SK-N-SH (cell line): ENCODE measurements around the gene HSDL1. TPM values are rescaled to one million over a fixed set of nuclear protein-coding genes. Genes with fewer than 3 reads are reported as not detected.

Experiments used
- CTCF ChIA-PET: fragments of 300-600, 350-600 bp; formaldehyde crosslinking; extraction: SDS; loops from one replicate; lab custom pipeline; 2021; lab: Yijun Ruan, JAX
- POLR2A ChIA-PET: fragments of 350-600 bp; sonication (Branson Sonifier 250); formaldehyde crosslinking; extraction: SDS; loops from one replicate; lab custom pipeline; 2020; ENCODE audit warnings: antibody characterized with exemption, inconsistent platforms; lab: Yijun Ruan, JAX
- DNase-seq: peaks from one replicate; pipeline ENCODE4 v3.0.0; 2012
- H2AFZ ChIP-seq: fragments of 200-600 bp; sonication (generic); 2 replicates; pipeline ENCODE4 v1.8.1; 2016; ENCODE audit warnings: antibody characterized with exemption, mild to moderate bottlenecking, low read depth
- H3F3A ChIP-seq: fragments of 200-600 bp; sonication (generic); replicated peaks from 2 replicates; pipeline ENCODE3; 2016; ENCODE audit warnings: antibody characterized with exemption, mild to moderate bottlenecking; ENCODE audit not compliant: insufficient read depth
- H3K27ac ChIP-seq, 2 experiments: fragments of 200-500 bp in 1 of 2; fragments of 200-600 bp in 1 of 2; sonication (Bioruptor generic) in 1 of 2; sonication (generic), shearing (Covaris generic) in 1 of 2; 2 replicates each; pipeline versions ENCODE4 v1.5.1 to v1.6.1; 2014 to 2016; ENCODE audit warnings: low read depth in 2 of 2, inconsistent platforms in 1 of 2, low read length in 1 of 2, mild to moderate bottlenecking in 1 of 2, mixed read lengths in 1 of 2
- H3K27me3 ChIP-seq: fragments of 200-600 bp; sonication (generic), shearing (Covaris generic); 2 replicates; pipeline ENCODE4 v1.6.1; 2016; ENCODE audit warnings: mixed run types; ENCODE audit not compliant: insufficient read depth
- H3K36me3 ChIP-seq, 2 experiments: fragments of 200-500 bp in 1 of 2; fragments of 200-600 bp in 1 of 2; sonication (Bioruptor generic) in 1 of 2; sonication (generic) in 1 of 2; replicated peaks in 1 of 2; 2 replicates each; pipeline versions ENCODE3 to v1.5.1; 2014 to 2016; ENCODE audit warnings: low read length in 1 of 2, mild to moderate bottlenecking in 1 of 2; ENCODE audit not compliant: insufficient read depth in 2 of 2, control insufficient read depth in 1 of 2
- H3K4me1 ChIP-seq, 2 experiments: fragments of 200-500 bp in 1 of 2; fragments of 200-600 bp in 1 of 2; sonication (Bioruptor generic) in 1 of 2; sonication (generic), shearing (Covaris generic) in 1 of 2; 2 replicates each; pipeline versions ENCODE4 v1.5.1 to v1.6.1; 2014 to 2016; ENCODE audit warnings: low read depth in 1 of 2, low read length in 1 of 2, mixed run types in 1 of 2; ENCODE audit not compliant: insufficient read depth in 2 of 2, control insufficient read depth in 1 of 2
- H3K4me2 ChIP-seq: fragments of 200-600 bp; sonication (generic), shearing (Covaris generic); 2 replicates; pipeline ENCODE4 v1.6.1; 2017; ENCODE audit warnings: mixed run types
- H3K4me3 ChIP-seq, 2 experiments: fragments of 200-500 bp in 1 of 2; fragments of 200-600 bp in 1 of 2; sonication (Bioruptor generic) in 1 of 2; sonication (generic), shearing (Covaris generic) in 1 of 2; 2 replicates each; pipeline versions ENCODE4 v1.5.1 to v1.8.1; 2014 to 2016; ENCODE audit warnings: low read depth in 2 of 2, inconsistent platforms in 1 of 2, low read length in 1 of 2, mild to moderate bottlenecking in 1 of 2, mixed read lengths in 1 of 2, moderate library complexity in 1 of 2
- H3K79me2 ChIP-seq: fragments of 200-600 bp; sonication (generic); 2 replicates; pipeline ENCODE4 v1.8.1; 2017; ENCODE audit warnings: mild to moderate bottlenecking; ENCODE audit not compliant: insufficient read depth
- H3K9ac ChIP-seq: fragments of 200-600 bp; sonication (generic); 2 replicates; pipeline ENCODE4 v1.6.1; 2017; ENCODE audit warnings: mixed run types
- H3K9me2 ChIP-seq: fragments of 200-600 bp; sonication (generic); 2 replicates; pipeline ENCODE4 v1.6.1; 2017; ENCODE audit warnings: mixed run types
- H3K9me3 ChIP-seq: fragments of 200-600 bp; sonication (generic); 2 replicates; pipeline ENCODE4 v1.6.1; 2017; ENCODE audit warnings: mixed run types, mild to moderate bottlenecking, moderate library complexity
- H4K20me1 ChIP-seq: fragments of 200-600 bp; sonication (generic); 2 replicates; pipeline ENCODE4 v1.6.1; 2017; ENCODE audit warnings: mild to moderate bottlenecking, mixed run types; ENCODE audit not compliant: insufficient read depth
- CTCF ChIP-seq: fragments of 200-600 bp; sonication (generic); IDR thresholded peaks from 2 replicates; pipeline ENCODE4 v1.6.1; 2017; ENCODE audit warnings: antibody characterized with exemption, mild to moderate bottlenecking, moderate library complexity
- EP300 ChIP-seq, 2 experiments: IDR thresholded peaks; 2 replicates each; pipeline versions ENCODE4 v1.4.0 to v1.6.1; 2012; ENCODE audit warnings: borderline replicate concordance in 1 of 2, low read depth in 1 of 2, low read length in 1 of 2
- FOXM1 ChIP-seq: IDR thresholded peaks from 2 replicates; pipeline ENCODE4 v1.4.0; 2012; ENCODE audit warnings: low read depth, mild to moderate bottlenecking
- MEF2A ChIP-seq: IDR thresholded peaks from 2 replicates; pipeline ENCODE4 v1.4.0; 2012; ENCODE audit warnings: low read depth, borderline replicate concordance
- MXI1 ChIP-seq: IDR thresholded peaks from 2 replicates; pipeline ENCODE4 v1.6.1; 2012; ENCODE audit warnings: mild to moderate bottlenecking, low read depth, low read length, improper control_type of control experiment
- NFIC ChIP-seq: IDR thresholded peaks from 2 replicates; pipeline ENCODE4 v1.4.0; 2012; ENCODE audit warnings: borderline replicate concordance
- NRF1 ChIP-seq: IDR thresholded peaks from 2 replicates; pipeline ENCODE4 v1.6.1; 2012; ENCODE audit warnings: low read depth, mild to moderate bottlenecking, low read length
- RAD21 ChIP-seq: IDR thresholded peaks from 2 replicates; pipeline ENCODE4 v1.6.1; 2012; ENCODE audit warnings: mild to moderate bottlenecking, low read length
- RCOR1 ChIP-seq: fragments of 150-350 bp; IDR thresholded peaks from 2 replicates; pipeline ENCODE4 v1.6.1; 2017; ENCODE audit warnings: antibody characterized with exemption, low read length
- RXRA ChIP-seq: IDR thresholded peaks from 2 replicates; pipeline ENCODE4 v1.4.0; 2012; ENCODE audit warnings: low read depth, mild to moderate bottlenecking, borderline replicate concordance
- SIN3A ChIP-seq: IDR thresholded peaks from 2 replicates; pipeline ENCODE4 v1.6.1; 2012; ENCODE audit warnings: low read depth, mild to moderate bottlenecking, low read length, moderate library complexity, borderline replicate concordance
- TCF12 ChIP-seq: IDR thresholded peaks from 2 replicates; pipeline ENCODE4 v1.4.0; 2012
- TEAD4 ChIP-seq: IDR thresholded peaks from 2 replicates; pipeline ENCODE4 v1.4.0; 2012; ENCODE audit warnings: mild to moderate bottlenecking, borderline replicate concordance; ENCODE audit not compliant: insufficient read depth
- USF2 ChIP-seq: fragments of 150-350 bp; IDR thresholded peaks from 2 replicates; pipeline ENCODE4 v1.6.1; 2017; ENCODE audit warnings: antibody characterized with exemption, low read length, low read depth, borderline replicate concordance
- YY1 ChIP-seq: IDR thresholded peaks from 2 replicates; pipeline ENCODE4 v1.4.0; 2012; ENCODE audit warnings: low read depth, mild to moderate bottlenecking
- ZBTB33 ChIP-seq: IDR thresholded peaks from 2 replicates; pipeline ENCODE4 v1.4.0; 2012; ENCODE audit warnings: low read depth, borderline replicate concordance
- WGBS: methylation state at CpG from one replicate; pipeline ENCODE4 v1.1.6; 2017; ENCODE audit warnings: low lambda C conversion rate; 5-methylcytosine and 5-hydroxymethylcytosine counted together
- polyA plus RNA-seq, 3 experiments: library from polyadenylated mRNA; depleted of rRNA; stranded (reverse); fragments of >200 nt; gene quantifications; 2 replicates each; pipeline ENCODE4 v1.2.3, GENCODE V29; 2012

HSDL1 gene
- polyA plus RNA-seq, 1 of the 3 experiments (the other 2 are of a cell fraction) = 14.5 TPM

- TF ChIP-seq CTCF (no peak), MXI1 (no peak)
Observed at GRCh38 chr16:84110527-84110926, 34.5 kb downstream of the HSDL1 start (continued).

- no peak for TF ChIP-seq NFIC
- no peak for TF ChIP-seq TEAD4
- TF ChIP-seq CTCF = no peak
- no peak for TF ChIP-seq TCF12
- no peak for TF ChIP-seq RXRA
- no peak for TF ChIP-seq USF2
- no peak for TF ChIP-seq FOXM1
- TF ChIP-seq RCOR1 = no peak
- TF ChIP-seq YY1 = no peak
- TF ChIP-seq EP300 (IDR thresholded peaks at IDR 0.05; ENCODE audit: borderline replicate concordance in 1 of 2, low read depth in 1 of 2, low read length in 1 of 2) = no peak
- TF ChIP-seq ZBTB33 = no peak
- TF ChIP-seq NRF1 = no peak
- TF ChIP-seq RAD21 = no peak
- TF ChIP-seq MEF2A = no peak
- no peak for TF ChIP-seq SIN3A
- TF ChIP-seq, all 33 proteins: peak for 0
- Histone ChIP-seq H3K4me1 (peaks cover 0 to 6% of the 10 kb centered on the region in 2 experiments; a peak in 1 of 4 replicates), H3K4me3 (no peak overlapping the region), H4K20me1 (peaks cover 71% of the 10 kb centered on the region), H3K9me3 (no peaks in the 10 kb centered on the region), H3K36me3 (peaks cover 0 to 12% of the 10 kb centered on the region in 2 experiments), H2AFZ (no peak overlapping the region), H3K27me3 (no peaks in the 10 kb centered on the region), H3K27ac (no peak overlapping the region), H3K9ac (no peak overlapping the region), H3K79me2 (peaks cover 96% of the 10 kb centered on the region), H3K9me2 (no peaks in the 10 kb centered on the region), H3K4me2 (no peak overlapping the region), H3F3A (no peaks in the 10 kb centered on the region)
- no peak for DNase-seq
- ChIA-PET POLR2A (no interaction called here), CTCF (interaction anchor here (1.6 kb wide), 1 partner anchor 44 kb away, joined by 3 read pairs; no protein-coding TSS in a partner anchor)
- WGBS = 90% methylated on average over 6 of the region's 6 CpGs
Observed at GRCh38 chr16:84109598-84110335, 35.2 kb downstream of the HSDL1 start.
